ENCODE measurements around the gene DMRT2. TPM values are rescaled to one million over a fixed set of nuclear protein-coding genes. Genes with fewer than 3 reads are reported as not detected.

Gene DMRT2
- total RNA-seq, 1 experiment from 2014 or later: 3.4 TPM

Small RNAs within 50 kb of the gene (small RNA-seq; reads per million reads assigned to genes)
- 0 reads per million in 2 experiments for gene RNU6-1073P

Other genes with a start within 250 kb of the DMRT2 start
- gene DMRT1, start 208.7 kb upstream of the DMRT2 start, total RNA-seq (2014; rRNA removed; shearing (Covaris generic)): not detected in 2 replicates
- gene DMRT3, start 73.7 kb upstream of the DMRT2 start, total RNA-seq (2014; rRNA removed; shearing (Covaris generic)): not detected in 2 replicates

All from SK-MEL-5 (cell line).